K562 (cell line): Measurements from ENCODE around the gene CFAP20DC. TPM values are rescaled to one million over a fixed set of nuclear protein-coding genes. Genes with fewer than 3 reads are reported as not detected.
A peak's percentile ranks its signal among the peaks of the same experiment; 100 is the strongest.

Experiments used
- ATAC-seq: fragments of 200-7000 bp; cut with Tn5 transposase; 3 replicates; pipeline ENCODE4 v1.9.1; 2020; ENCODE audit warnings: moderate library complexity
- BruUV-seq: library from RNA; stranded (reverse); fragments of 400-500 nt; replicated peaks from 2 replicates; lab custom pipeline; 2021; lab: Mats Ljungman, UMichigan
- CTCF ChIA-PET: fragments of 300-600 bp; formaldehyde crosslinking; extraction: SDS; loops from one replicate; lab custom pipeline; 2021; ENCODE audit warnings: low intra/inter-chr PET ratio; lab: Yijun Ruan, JAX
- POLR2A ChIA-PET: fragments of 300-600, 350-650 bp; sonication (Branson Sonifier 250); formaldehyde crosslinking; extraction: SDS; loops from one replicate; lab custom pipeline; 2021; ENCODE audit warnings: antibody characterized with exemption, inconsistent platforms; lab: Yijun Ruan, JAX
- DNase-seq, 4 experiments: peaks; one replicate each; pipeline versions ENCODE4 v3.0.0 to v3.0.0-alpha.2; 2011 to 2018; ENCODE audit warnings: low spot score in 3 of 4, mixed read lengths in 3 of 4; ENCODE audit errors: extremely low read depth in 1 of 4
- FAIRE-seq: peaks from 2 replicates; lab custom pipeline; 2011; peaks lifted over from hg19 to GRCh38; lab: Jason Lieb, UNC
- H2AFZ ChIP-seq: 2 replicates; pipeline ENCODE4 v1.6.0; 2011; ENCODE audit warnings: low read depth, low read length, control low read depth, inconsistent platforms
- H3K27ac ChIP-seq: fragments of 200-600 bp; 3 replicates; pipeline ENCODE4 v1.8.0; 2011; ENCODE audit warnings: low read depth, mild to moderate bottlenecking, control low read depth, inconsistent platforms, low read length, moderate library complexity, mixed read lengths; ENCODE audit errors: extremely low read depth
- H3K27me3 ChIP-seq, 2 experiments: fragments of 300-600 bp in 1 of 2; 2 replicates in 1 of 2; 3 replicates in 1 of 2; pipeline versions ENCODE4 v1.6.0 to v1.8.0; 2011; ENCODE audit warnings: inconsistent platforms in 2 of 2, low read length in 2 of 2, mild to moderate bottlenecking in 1 of 2, mixed read lengths in 1 of 2, moderate library complexity in 1 of 2; ENCODE audit not compliant: control insufficient read depth in 2 of 2, insufficient read depth in 2 of 2
- H3K36me3 ChIP-seq: fragments of 300-600 bp; 3 replicates; pipeline ENCODE4 v1.8.0; 2011; ENCODE audit warnings: mild to moderate bottlenecking, low read length, inconsistent platforms; ENCODE audit not compliant: control insufficient read depth, insufficient read depth
- H3K4me1 ChIP-seq, 2 experiments: fragments of 200-600 bp in 1 of 2; replicated peaks in 1 of 2; 2 replicates in 1 of 2; 3 replicates in 1 of 2; pipeline versions ENCODE4 v1.5.1 to v1.8.0; 2011; ENCODE audit warnings: inconsistent platforms in 2 of 2, low read length in 2 of 2, mild to moderate bottlenecking in 1 of 2, mixed read lengths in 1 of 2, moderate library complexity in 1 of 2; ENCODE audit not compliant: control insufficient read depth in 2 of 2, insufficient read depth in 2 of 2
- H3K4me2 ChIP-seq: 2 replicates; pipeline ENCODE4 v1.6.1; 2011; ENCODE audit warnings: low read length, control low read depth, inconsistent platforms, mixed read lengths; ENCODE audit not compliant: insufficient read depth
- H3K4me3 ChIP-seq: fragments of 200-600 bp; sonication (generic), shearing (Covaris generic); 2 replicates; pipeline ENCODE4 v1.5.1; 2016; ENCODE audit warnings: control low read depth, inconsistent platforms
- H3K79me2 ChIP-seq: fragments of 200-600 bp; 3 replicates; pipeline ENCODE4 v1.8.0; 2011; ENCODE audit warnings: low read length, inconsistent platforms; ENCODE audit not compliant: control insufficient read depth, insufficient read depth
- H3K9ac ChIP-seq, 2 experiments: 2 replicates each; pipeline versions ENCODE4 v1.6.0 to v1.6.1; 2011; ENCODE audit warnings: low read depth in 2 of 2, low read length in 2 of 2, control low read depth in 1 of 2, inconsistent platforms in 1 of 2, mild to moderate bottlenecking in 1 of 2, mixed read lengths in 1 of 2; ENCODE audit not compliant: insufficient read depth in 1 of 2
- H3K9me1 ChIP-seq: one replicate; pipeline ENCODE4 v1.6.0; 2011; ENCODE audit warnings: inconsistent platforms, mild to moderate bottlenecking, low read length, moderate library complexity; ENCODE audit not compliant: control insufficient read depth, insufficient read depth
- H3K9me3 ChIP-seq: replicated peaks from 2 replicates; pipeline ENCODE4 v1.5.1; 2011; ENCODE audit warnings: low read depth, low read length, inconsistent platforms; ENCODE audit not compliant: control insufficient read depth, insufficient read depth
- H4K20me1 ChIP-seq: replicated peaks from 2 replicates; pipeline ENCODE4 v1.6.1; 2011; ENCODE audit warnings: low read length, inconsistent platforms, mixed read lengths; ENCODE audit not compliant: control insufficient read depth, insufficient read depth
- ARID3A ChIP-seq: IDR thresholded peaks from 2 replicates; pipeline ENCODE4 v1.6.1; 2012; ENCODE audit warnings: low read depth, low read length, improper control_type of control experiment, borderline replicate concordance
- E2F6 ChIP-seq, 2 experiments: IDR thresholded peaks; 2 replicates each; pipeline ENCODE4 v1.6.1; 2011; ENCODE audit warnings: borderline replicate concordance in 1 of 2, control low read depth in 1 of 2, low read depth in 1 of 2, low read length in 1 of 2, mild to moderate bottlenecking in 1 of 2, mixed read lengths in 1 of 2, moderate library complexity in 1 of 2; ENCODE audit not compliant: insufficient read depth in 1 of 2, insufficient read length in 1 of 2, poor library complexity in 1 of 2, severe bottlenecking in 1 of 2; ENCODE audit errors: extremely low read depth in 1 of 2
- FOXM1 ChIP-seq, 2 experiments: fragments of 450-650 bp in 1 of 2; sonication (generic) in 1 of 2; formaldehyde crosslinking in 1 of 2; IDR thresholded peaks; 2 replicates each; pipeline versions ENCODE4 v1.6.1 to v1.9.0; 2017 to 2022; ENCODE audit warnings: low read depth in 2 of 2, mild to moderate bottlenecking in 2 of 2, missing genetic modification reagents in 1 of 2, moderate library complexity in 1 of 2
- HNRNPUL1 ChIP-seq: fragments of 200-400 bp; formaldehyde crosslinking; IDR thresholded peaks from 2 replicates; pipeline ENCODE4 v1.6.1; 2017; ENCODE audit warnings: low read length
- RBM17 ChIP-seq: fragments of 200-400 bp; formaldehyde crosslinking; IDR thresholded peaks from 2 replicates; pipeline ENCODE4 v1.6.1; 2017; ENCODE audit warnings: low read depth, mild to moderate bottlenecking, low read length, borderline replicate concordance
- RNF219 ChIP-seq: fragments of 250-450 bp; sonication (Bioruptor Pico); IDR thresholded peaks from 2 replicates; pipeline ENCODE4 v1.5.0; 2022; ENCODE audit warnings: mild to moderate bottlenecking
- SUPT5H ChIP-seq: fragments of 450-650 bp; IDR thresholded peaks from 2 replicates; pipeline ENCODE4 v1.6.1; 2016
- TFAP4 ChIP-seq: sonication (generic); formaldehyde crosslinking; IDR thresholded peaks from 2 replicates; pipeline ENCODE4 v1.8.0; 2022; ENCODE audit warnings: missing genetic modification reagents, mild to moderate bottlenecking, moderate library complexity, borderline replicate concordance
- ZBTB5 ChIP-seq: fragments of 450-650 bp; IDR thresholded peaks from 2 replicates; pipeline ENCODE4 v1.6.1; 2017; ENCODE audit warnings: antibody characterized with exemption
- ZFPM2 ChIP-seq: fragments of 250-450 bp; sonication (Bioruptor Pico); IDR thresholded peaks from 2 replicates; pipeline ENCODE4 v1.5.1; 2022; ENCODE audit warnings: mild to moderate bottlenecking
- ZNF134 ChIP-seq: fragments of 250-450 bp; sonication (Bioruptor Pico); conservative IDR thresholded peaks from 2 replicates; pipeline ENCODE4 v1.4.0; 2020
- ZNF146 ChIP-seq: IDR thresholded peaks from one replicate; pipeline ENCODE4 v1.6.1; 2018; ENCODE audit warnings: missing compliant biosample characterization; ENCODE audit not compliant: unreplicated experiment
- ZNF57 ChIP-seq: fragments of 450-650 bp; formaldehyde crosslinking; IDR thresholded peaks from 2 replicates; pipeline ENCODE4 v1.4.0; 2020; ENCODE audit warnings: mild to moderate bottlenecking, moderate library complexity
- WGBS: fragments of 100-300 bp; shearing (Covaris generic); methylation state at CpG from one replicate; pipeline ENCODE4 v1.1.6; 2016; ENCODE audit warnings: low coverage, mixed read lengths; ENCODE audit not compliant: insufficient coverage; ENCODE audit errors: missing lambda C conversion rate; 5-methylcytosine and 5-hydroxymethylcytosine counted together
- in situ Hi-C: fragments of 300-500 bp; cut with MboI; formaldehyde crosslinking; loops from 4 replicates; pipeline ENCODE4 v1.15.0; 2018; ENCODE audit warnings: inconsistent platforms, mixed read lengths
- intact Hi-C: fragments of 100-400 bp; cut with micrococcal nuclease; formaldehyde crosslinking; loops from 2 replicates; pipeline ENCODE4 v1.14.2; 2022
- polyA plus RNA-seq, 8 experiments: library from polyadenylated mRNA; depleted of rRNA in 4 of 8; stranded (reverse) in 5 of 8; unstranded in 3 of 8; fragments of >200 nt; fragmentation: Nextera tagmentation in 2 of 8; fragmentation: Illumina TruSeq in 1 of 8; extraction: Ambion mirVana in 2 of 8; extraction: Trizol in 1 of 8; gene quantifications; 2 replicates each; pipeline versions ENCODE4 v1.2.1 to v1.2.3, GENCODE V29; 2011 to 2014; ENCODE audit warnings: inconsistent platforms in 1 of 8, missing spikeins in 1 of 8
- total RNA-seq, 7 experiments: library from RNA; depleted of rRNA in 6 of 7; stranded (reverse); fragments of >200 nt in 6 of 7; fragmentation: Illumina TruSeq in 2 of 7; extraction: Trizol in 2 of 7; gene quantifications; 2 replicates each; pipeline versions ENCODE4 v1.2.1 to v1.2.3, GENCODE V29; 2011 to 2021; ENCODE audit warnings: low replicate concordance in 1 of 7

The CFAP20DC gene
- total and polyA plus RNA-seq, 9 of the 15 experiments (the other 6 are each of a cell fraction or from before 2014, with no cell fraction given) = 1.6 to 5.9 (median 4.6) TPM

- TF ChIP-seq E2F6 (IDR thresholded peaks at IDR 0.05; ENCODE audit: borderline replicate concordance in 1 of 2, extremely low read depth in 1 of 2, insufficient read depth in 1 of 2, insufficient read length in 1 of 2, low read depth in 1 of 2, low read length in 1 of 2, poor library complexity in 1 of 2, severe bottlenecking in 1 of 2) (no peak), TFAP4 (CRISPR knock-in tag) (no peak), ZFPM2 (no peak), RNF219 (no peak), ZNF146 (no peak)
Measured at GRCh38 chr3:58900386-58900785, 149.4 kb downstream of the CFAP20DC start (continued).

GRCh38 chr3:58899953-58900298, 149.9 kb downstream of the CFAP20DC start:
- H2AFZ ChIP-seq = no peak overlapping the region
- TF ChIP-seq ZNF134 (CRISPR knock-in tag) (no peak), ZBTB5 (no peak), FOXM1 (IDR thresholded peaks at IDR 0.05; ENCODE audit: low read depth) (no peak), FOXM1 (CRISPR knock-in tag; IDR thresholded peaks at IDR 0.05; ENCODE audit: low read depth) (no peak), SUPT5H (no peak), ZNF57 (CRISPR knock-in tag) (no peak), HNRNPUL1 (no peak), RBM17 (no peak), ARID3A (peak; percentile 4; the same call in 1 of the 2 replicates)

More at GRCh38 chr3:58899953-58900298, 149.9 kb downstream of the CFAP20DC start:
- H3K27me3 ChIP-seq = no peaks in the 10 kb centered on the region
- in situ Hi-C loops (no loop called here), intact Hi-C loops (no loop called here)
- no peaks in the 10 kb centered on the region for H3K9me1 ChIP-seq
- POLR2A ChIA-PET = interaction anchor here (0.5 to 1.0 kb wide), 3 partner anchors 12 to 283 kb away, joined by 4 to 5 read pairs (median 4); no protein-coding TSS in a partner anchor
- no peaks in the 10 kb centered on the region for H3K9me3 ChIP-seq
- DNase-seq (peak; percentile 4 to 32 (median 6)), ATAC-seq (no peak), FAIRE-seq (no peak)
- H4K20me1 ChIP-seq = no peaks in the 10 kb centered on the region
- H3K27ac ChIP-seq = peak overlapping the region; percentile 48
- H3K79me2 ChIP-seq = no peaks in the 10 kb centered on the region
- no peak overlapping the region for H3K4me3 ChIP-seq
- no TSS peak for BruUV-seq
- no peaks in the 10 kb centered on the region for H3K36me3 ChIP-seq
- WGBS = 0% methylated on average over 2 of the region's 2 CpGs
- H3K4me2 ChIP-seq = peak overlapping the region; percentile 23
- peaks cover 8 to 9% of the 10 kb centered on the region in 2 experiments; a peak in 3 of 5 replicates for H3K4me1 ChIP-seq
- CTCF ChIA-PET = no interaction called here
- H3K9ac ChIP-seq = peak overlapping the region in 1 of 2 experiments; percentile 48; a peak in 2 of 4 replicates
